ENCODE measurements around the gene VKORC1L1.
"Not testable (repeated sequence)": the region's sequence is repeated elsewhere in the genome, so short reads cannot be mapped to it uniquely, and the experiment has no call there.

VKORC1L1 gene

GRCh38 chr7:65892161-65892560, 19.3 kb downstream of the VKORC1L1 start:
- H3K4me3 ChIP-seq (ENCODE audit: control insufficient read depth, low read depth, low read length) = no peak overlapping the region
- no peak for TF ChIP-seq CTCF (conservative IDR thresholded peaks at IDR 0.05; ENCODE audit: control insufficient read depth, insufficient read depth, low read depth, low read length)
- DNase-seq (ENCODE audit: low read depth) = no peak

- H3K4me3 ChIP-seq (ENCODE audit: control insufficient read depth, low read depth, low read length) = no peak overlapping the region
- TF ChIP-seq CTCF (conservative IDR thresholded peaks at IDR 0.05; ENCODE audit: control insufficient read depth, insufficient read depth, low read depth, low read length) = no peak
- DNase-seq (ENCODE audit: low read depth) = peak; percentile 11
These were observed 20.0 kb downstream of the VKORC1L1 start for GRCh38 chr7:65892835-65893234.

GRCh38 chr7:65896279-65896870, 23.5 kb downstream of the VKORC1L1 start:
- no peak overlapping the region for H3K4me3 ChIP-seq (ENCODE audit: control insufficient read depth, low read depth, low read length)
- no peak for TF ChIP-seq CTCF (conservative IDR thresholded peaks at IDR 0.05; ENCODE audit: control insufficient read depth, insufficient read depth, low read depth, low read length)
- no peak for DNase-seq (ENCODE audit: low read depth)

GRCh38 chr7:65897289-65897688, 24.4 kb downstream of the VKORC1L1 start:
- H3K4me3 ChIP-seq (ENCODE audit: control insufficient read depth, low read depth, low read length); DNase-seq (ENCODE audit: low read depth): not testable (repeated sequence)

GRCh38 chr7:65898677-65899447, 26.0 kb downstream of the VKORC1L1 start:
- H3K4me3 ChIP-seq (ENCODE audit: control insufficient read depth, low read depth, low read length); DNase-seq (ENCODE audit: low read depth): not testable (repeated sequence)

GRCh38 chr7:65902306-65902705, 29.4 kb downstream of the VKORC1L1 start:
- TF ChIP-seq CTCF (conservative IDR thresholded peaks at IDR 0.05; ENCODE audit: control insufficient read depth, insufficient read depth, low read depth, low read length) = no peak
- H3K4me3 ChIP-seq (ENCODE audit: control insufficient read depth, low read depth, low read length) = no peak overlapping the region
- DNase-seq (ENCODE audit: low read depth) = no peak

GRCh38 chr7:65907501-65908198, 34.8 kb downstream of the VKORC1L1 start:
- no peak for TF ChIP-seq CTCF (conservative IDR thresholded peaks at IDR 0.05; ENCODE audit: control insufficient read depth, insufficient read depth, low read depth, low read length)
- no peak overlapping the region for H3K4me3 ChIP-seq (ENCODE audit: control insufficient read depth, low read depth, low read length)
- no peak for DNase-seq (ENCODE audit: low read depth)

Measured in fibroblast of mammary gland (primary cell).